Measurements from ENCODE around the gene PKNOX2. TPM values are rescaled to one million over a fixed set of nuclear protein-coding genes. Genes with fewer than 3 reads are reported as not detected.

PKNOX2 gene
- total RNA-seq, 1 donor from 2014 or later, result 3.4 TPM

DNA sequence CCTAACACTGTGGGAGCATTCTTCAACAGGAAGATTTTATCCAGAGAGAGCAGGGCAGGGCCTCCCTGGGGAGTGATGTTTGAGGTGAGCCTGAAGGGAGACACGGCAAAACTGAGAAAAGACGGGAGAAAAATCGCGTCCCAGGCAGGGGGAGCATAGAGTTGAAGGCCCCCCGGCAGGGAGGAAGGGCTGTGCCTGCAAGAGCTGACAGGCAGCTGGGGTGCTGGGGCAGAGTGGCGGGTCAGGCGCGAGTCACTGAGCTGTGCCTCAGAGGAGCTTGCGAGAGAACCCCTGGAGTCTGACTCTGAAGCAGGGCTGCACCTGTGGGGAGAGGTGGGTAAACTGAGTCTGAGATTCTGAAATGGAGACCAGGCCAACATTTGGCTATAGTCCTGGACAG is 14.8 kb downstream of the PKNOX2 start:
- H3K9me3 ChIP-seq, result no peaks in the 10 kb centered on the region
- no peak overlapping the region for H3K4me3 ChIP-seq
- no peaks in the 10 kb centered on the region for H3K36me3 ChIP-seq
- no peak overlapping the region for H3K27ac ChIP-seq
- no peak for TF ChIP-seq POLR2A (IDR thresholded peaks at IDR 0.05)
- no peak for TF ChIP-seq POLR2AphosphoS5 (IDR thresholded peaks at IDR 0.05; ENCODE audit: insufficient read depth in 1 of 2, low read depth in 1 of 2)
- TF ChIP-seq, protein P1, sequence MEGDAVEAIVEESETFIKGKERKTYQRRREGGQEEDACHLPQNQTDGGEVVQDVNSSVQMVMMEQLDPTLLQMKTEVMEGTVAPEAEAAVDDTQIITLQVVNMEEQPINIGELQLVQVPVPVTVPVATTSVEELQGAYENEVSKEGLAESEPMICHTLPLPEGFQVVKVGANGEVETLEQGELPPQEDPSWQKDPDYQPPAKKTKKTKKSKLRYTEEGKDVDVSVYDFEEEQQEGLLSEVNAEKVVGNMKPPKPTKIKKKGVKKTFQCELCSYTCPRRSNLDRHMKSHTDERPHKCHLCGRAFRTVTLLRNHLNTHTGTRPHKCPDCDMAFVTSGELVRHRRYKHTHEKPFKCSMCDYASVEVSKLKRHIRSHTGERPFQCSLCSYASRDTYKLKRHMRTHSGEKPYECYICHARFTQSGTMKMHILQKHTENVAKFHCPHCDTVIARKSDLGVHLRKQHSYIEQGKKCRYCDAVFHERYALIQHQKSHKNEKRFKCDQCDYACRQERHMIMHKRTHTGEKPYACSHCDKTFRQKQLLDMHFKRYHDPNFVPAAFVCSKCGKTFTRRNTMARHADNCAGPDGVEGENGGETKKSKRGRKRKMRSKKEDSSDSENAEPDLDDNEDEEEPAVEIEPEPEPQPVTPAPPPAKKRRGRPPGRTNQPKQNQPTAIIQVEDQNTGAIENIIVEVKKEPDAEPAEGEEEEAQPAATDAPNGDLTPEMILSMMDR (IDR thresholded peaks at IDR 0.05), result no peak
- DNase-seq (ENCODE audit: extremely low spot score in 2 of 2), result no peak
- H3K4me1 ChIP-seq, result no peaks in the 10 kb centered on the region
- intact Hi-C loops (cut with DNase I), result no loop called here
- H3K27me3 ChIP-seq, result no peaks in the 10 kb centered on the region

DNA sequence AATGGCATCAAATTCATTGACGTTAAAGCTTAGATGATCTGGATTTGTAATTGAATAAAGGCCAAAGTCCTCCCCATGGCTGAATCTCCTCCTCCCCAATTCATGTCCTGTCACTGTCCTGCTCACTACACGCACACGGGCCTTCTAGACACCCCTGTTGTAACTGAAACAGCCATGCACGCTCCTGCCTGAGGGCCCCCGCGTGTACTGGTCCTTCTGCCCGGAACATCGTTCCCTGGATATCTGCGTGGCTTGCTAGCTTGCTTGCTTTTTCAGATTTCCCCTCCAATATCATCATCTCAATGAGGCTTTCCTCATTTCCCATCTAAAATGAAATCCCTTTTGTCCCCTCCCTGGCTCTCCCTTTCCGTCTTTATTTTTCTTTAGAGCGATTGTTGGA is 15.3 kb downstream of the PKNOX2 start:
- H3K27me3 ChIP-seq, result no peaks in the 10 kb centered on the region
- TF ChIP-seq POLR2A (IDR thresholded peaks at IDR 0.05) (no peak), POLR2AphosphoS5 (IDR thresholded peaks at IDR 0.05; ENCODE audit: insufficient read depth in 1 of 2, low read depth in 1 of 2) (no peak)
- TF ChIP-seq, protein P1 (IDR thresholded peaks at IDR 0.05), result no peak

DNA sequence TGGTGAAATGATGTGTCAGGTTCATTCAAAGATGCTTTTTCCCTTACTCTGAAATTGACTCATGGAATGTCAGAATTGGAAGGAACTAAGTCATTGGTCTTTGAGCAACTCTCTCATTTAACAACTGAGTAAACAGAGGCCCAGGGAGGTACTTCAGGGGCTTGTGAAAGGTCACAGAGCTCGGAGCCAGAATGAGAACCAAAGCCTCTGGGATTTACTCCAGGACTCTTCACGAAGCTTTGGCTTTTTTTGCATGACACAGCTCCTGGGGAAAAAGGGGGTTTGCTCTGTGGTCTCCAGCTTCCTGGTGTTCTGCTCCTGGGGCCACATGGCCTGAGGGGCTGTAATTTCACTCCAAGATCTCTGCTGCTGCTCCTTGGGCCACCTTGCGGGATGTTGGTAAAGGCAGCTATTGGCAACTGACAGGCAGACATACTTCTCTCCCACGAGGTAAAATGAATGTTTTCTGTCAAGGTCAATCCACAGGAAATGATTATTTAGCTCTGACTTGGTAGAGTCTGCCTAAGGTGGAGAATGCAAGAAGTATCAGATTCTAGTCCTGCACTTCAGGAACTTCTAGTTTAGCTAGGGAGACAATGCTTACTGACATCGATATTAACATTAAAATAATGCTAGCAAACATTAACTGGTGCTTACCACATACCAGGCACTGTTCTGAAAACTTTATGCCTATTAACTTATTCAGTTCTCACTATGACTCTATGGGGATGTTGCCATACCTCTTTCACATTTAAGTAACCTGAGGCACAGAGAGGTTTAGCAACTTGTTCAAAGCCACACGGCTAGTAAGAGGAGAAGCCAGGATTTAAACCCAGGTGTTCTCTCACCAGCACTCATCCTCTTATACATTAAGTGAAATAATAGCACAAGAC is 16.1 kb downstream of the PKNOX2 start:
- Histone ChIP-seq H3K27ac (no peak overlapping the region), H3K4me3 (no peak overlapping the region), H3K27me3 (no peaks in the 10 kb centered on the region), H3K9me3 (no peaks in the 10 kb centered on the region), H3K4me1 (no peaks in the 10 kb centered on the region), H3K36me3 (no peaks in the 10 kb centered on the region)
- no peak for TF ChIP-seq POLR2AphosphoS5 (IDR thresholded peaks at IDR 0.05; ENCODE audit: insufficient read depth in 1 of 2, low read depth in 1 of 2)
- TF ChIP-seq, protein P1 (IDR thresholded peaks at IDR 0.05), result no peak
- TF ChIP-seq POLR2A (IDR thresholded peaks at IDR 0.05), result no peak
- no peak for DNase-seq (ENCODE audit: extremely low spot score in 2 of 2)
- intact Hi-C loops (cut with DNase I), result no loop called here

More for the DNA sequence above, 15.3 kb downstream of the PKNOX2 start:
- intact Hi-C loops (cut with DNase I), result no loop called here
- Histone ChIP-seq H3K9me3 (no peaks in the 10 kb centered on the region), H3K36me3 (no peaks in the 10 kb centered on the region), H3K4me1 (no peaks in the 10 kb centered on the region), H3K27ac (no peak overlapping the region), H3K4me3 (no peak overlapping the region)
- no peak for DNase-seq (ENCODE audit: extremely low spot score in 2 of 2)

DNA sequence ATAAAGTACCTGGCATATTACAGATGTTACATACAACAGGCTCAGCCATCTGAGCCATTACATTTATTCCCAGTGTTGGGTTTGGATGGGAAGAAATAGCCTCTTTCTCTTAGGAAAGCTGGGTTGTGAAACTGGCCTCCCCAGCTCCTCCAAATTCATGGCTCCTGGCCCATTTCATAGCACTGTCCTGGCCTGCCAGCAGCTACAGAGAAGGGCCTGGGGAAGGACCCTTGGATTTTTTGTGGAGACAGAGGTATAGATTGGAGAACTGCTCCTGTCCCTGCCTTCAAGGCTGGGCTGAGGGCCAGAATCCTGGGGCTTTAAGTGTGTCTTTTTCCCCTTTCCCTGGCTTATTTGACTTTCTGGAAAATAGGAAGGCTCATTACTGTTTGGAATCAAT is 18.0 kb downstream of the PKNOX2 start:
- H3K27ac ChIP-seq, result no peak overlapping the region
- intact Hi-C loops (cut with DNase I), result no loop called here
- H3K4me1 ChIP-seq, result no peaks in the 10 kb centered on the region
- no peaks in the 10 kb centered on the region for H3K36me3 ChIP-seq
- H3K9me3 ChIP-seq, result no peaks in the 10 kb centered on the region
- no peak overlapping the region for H3K4me3 ChIP-seq
- no peak for DNase-seq (ENCODE audit: extremely low spot score in 2 of 2)
- TF ChIP-seq, protein P1 (IDR thresholded peaks at IDR 0.05), result no peak
- TF ChIP-seq POLR2AphosphoS5 (IDR thresholded peaks at IDR 0.05; ENCODE audit: insufficient read depth in 1 of 2, low read depth in 1 of 2) (no peak), POLR2A (IDR thresholded peaks at IDR 0.05) (no peak)
- H3K27me3 ChIP-seq, result no peaks in the 10 kb centered on the region

DNA sequence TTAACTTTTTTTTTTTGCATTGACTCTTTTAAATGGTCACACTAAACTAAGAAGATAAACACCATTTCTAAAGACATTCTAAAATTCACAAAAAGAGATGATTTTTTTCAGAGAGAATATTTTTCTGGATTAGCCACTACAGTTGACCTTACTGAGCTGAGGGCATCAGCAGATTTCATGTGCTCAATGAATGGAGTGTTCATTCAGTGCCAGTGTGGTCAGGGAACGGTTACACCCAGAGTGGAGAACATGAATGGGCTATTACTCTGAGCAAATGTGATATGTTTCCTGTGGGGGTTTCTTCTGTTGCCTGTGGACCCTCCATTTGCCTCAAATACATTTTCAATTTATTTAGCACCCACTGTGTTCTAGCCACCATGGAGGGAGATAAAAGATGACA is 19.1 kb downstream of the PKNOX2 start:
- Histone ChIP-seq H3K36me3 (no peaks in the 10 kb centered on the region), H3K4me1 (no peaks in the 10 kb centered on the region), H3K27me3 (no peaks in the 10 kb centered on the region), H3K9me3 (no peaks in the 10 kb centered on the region), H3K27ac (no peak overlapping the region), H3K4me3 (no peak overlapping the region)
- TF ChIP-seq, protein P1 (IDR thresholded peaks at IDR 0.05), result no peak
- TF ChIP-seq POLR2A (IDR thresholded peaks at IDR 0.05) (no peak), POLR2AphosphoS5 (IDR thresholded peaks at IDR 0.05; ENCODE audit: insufficient read depth in 1 of 2, low read depth in 1 of 2) (no peak)
- intact Hi-C loops (cut with DNase I), result no loop called here
- DNase-seq (ENCODE audit: extremely low spot score in 2 of 2), result no peak

Data from vagina (tissue), 2 donors.